Type B pancreatic cell (in vitro differentiated cells): ENCODE data around the gene ITPR2. TPM values are rescaled to one million over a fixed set of nuclear protein-coding genes. Genes with fewer than 3 reads are reported as not detected.
A peak's percentile ranks its signal among the peaks of the same experiment; 100 is the strongest.

Experiments used
- DNase-seq: peaks from one replicate; pipeline ENCODE4 v3.0.0; 2021; ENCODE audit warnings: mixed read lengths; ENCODE audit not compliant: unreplicated experiment; ENCODE audit errors: extremely low spot score
- H3K27ac Mint-ChIP-seq: 2 replicates; pipeline ENCODE4 v1.8.0; 2021; ENCODE audit warnings: mild to moderate bottlenecking, mixed read lengths
- H3K27me3 Mint-ChIP-seq: 2 replicates; pipeline ENCODE4 v1.8.0; 2021; ENCODE audit warnings: mixed read lengths
- H3K36me3 Mint-ChIP-seq: 2 replicates; pipeline ENCODE4 v1.8.0; 2021; ENCODE audit warnings: mixed read lengths
- H3K4me1 Mint-ChIP-seq: one replicate; pipeline ENCODE4 v1.8.0; 2021; ENCODE audit warnings: mixed read lengths; ENCODE audit not compliant: unreplicated experiment
- H3K4me3 Mint-ChIP-seq: 2 replicates; pipeline ENCODE4 v1.8.0; 2021; ENCODE audit warnings: mild to moderate bottlenecking, mixed read lengths
- H3K9me3 Mint-ChIP-seq: 2 replicates; pipeline ENCODE4 v1.8.0; 2021; ENCODE audit warnings: mixed read lengths
- long read RNA-seq: library from polyadenylated mRNA; unstranded; transcript quantifications from one replicate; pipeline ENCODE4 v2.0.0, GENCODE V29; 2020
- total RNA-seq: library from RNA; stranded (reverse); gene quantifications from 2 replicates; pipeline ENCODE4 v1.2.1, GENCODE V29; 2021; ENCODE audit warnings: low replicate concordance
- TF ChIP-seq, protein P1 (sequence below): fragments of 200-600 bp; sonication (generic); conservative IDR thresholded peaks from 2 replicates; pipeline ENCODE4 v1.5.0; 2021; ENCODE audit warnings: antibody characterized with exemption, mild to moderate bottlenecking

ITPR2 gene
- 33.7 and 80.6 TPM in 2 replicates for total RNA-seq
- long read RNA-seq, partial matches to known transcripts: 61 of 78 reads
- long read RNA-seq, other reads (novel, unspliced or antisense): 17 of 78 reads

DNA sequence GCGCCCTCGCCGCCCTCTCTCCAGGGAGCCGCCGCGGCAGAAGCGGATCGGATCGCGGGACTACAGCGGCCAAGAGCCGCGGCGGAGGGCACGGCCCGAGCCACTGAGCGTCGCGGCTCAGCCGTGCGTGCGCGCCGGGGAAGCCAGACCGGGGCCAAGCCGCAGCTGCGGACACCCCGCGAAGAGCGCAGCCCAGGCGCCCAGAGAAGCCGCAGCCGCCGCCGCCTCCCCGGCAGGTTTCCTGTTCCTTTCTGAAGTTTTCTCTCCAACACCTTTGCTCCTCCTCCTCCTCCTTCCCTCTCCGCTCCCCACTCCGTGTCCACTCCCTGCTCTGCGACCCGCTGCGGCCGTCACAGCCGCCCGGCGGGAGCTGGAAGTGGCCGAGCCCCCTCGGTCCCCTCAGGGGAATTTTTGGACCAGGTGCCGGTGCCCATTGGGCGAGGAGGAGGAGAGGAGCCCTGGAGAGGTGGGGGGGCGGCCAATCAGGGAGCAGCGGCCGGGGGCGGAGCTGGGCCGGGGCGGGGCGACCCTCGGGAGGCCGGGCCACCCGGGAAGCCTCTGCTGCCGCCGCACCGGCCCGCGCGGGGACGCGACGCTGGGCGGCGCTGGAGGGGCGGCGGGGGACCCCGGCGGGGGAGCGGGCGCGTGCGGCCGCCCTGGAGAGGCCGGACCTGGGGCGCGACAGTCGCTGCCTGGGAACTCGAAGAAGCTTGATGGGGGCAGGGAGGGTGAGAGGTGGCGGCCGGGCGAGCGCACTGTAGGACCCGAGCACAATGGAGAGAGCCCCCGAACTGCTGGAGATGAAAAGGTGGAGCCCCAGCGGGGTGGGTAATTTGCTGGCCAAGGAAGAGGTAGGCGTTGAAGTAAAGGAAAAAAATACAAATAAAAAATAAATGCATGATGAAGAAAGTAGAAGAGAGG lies at the start of gene ITPR2:
Gene ITPR2 (minus strand): TSS at position 373 of the 921 bp plus-strand sequence. CDS start 413 bp downstream, outside the sequence.
- peaks cover 6% of the 10 kb centered on the region for H3K27me3 Mint-ChIP-seq
- peak within 1 kb of the TSS; percentile 95 for H3K27ac Mint-ChIP-seq
- peak within 1 kb of the TSS; percentile 96 for H3K4me3 Mint-ChIP-seq
- peaks cover 4% of the 10 kb centered on the region for H3K9me3 Mint-ChIP-seq
- peak; percentile 91 for DNase-seq
- peaks cover 11% of the 10 kb centered on the region for H3K4me1 Mint-ChIP-seq
- TF ChIP-seq, protein P1, sequence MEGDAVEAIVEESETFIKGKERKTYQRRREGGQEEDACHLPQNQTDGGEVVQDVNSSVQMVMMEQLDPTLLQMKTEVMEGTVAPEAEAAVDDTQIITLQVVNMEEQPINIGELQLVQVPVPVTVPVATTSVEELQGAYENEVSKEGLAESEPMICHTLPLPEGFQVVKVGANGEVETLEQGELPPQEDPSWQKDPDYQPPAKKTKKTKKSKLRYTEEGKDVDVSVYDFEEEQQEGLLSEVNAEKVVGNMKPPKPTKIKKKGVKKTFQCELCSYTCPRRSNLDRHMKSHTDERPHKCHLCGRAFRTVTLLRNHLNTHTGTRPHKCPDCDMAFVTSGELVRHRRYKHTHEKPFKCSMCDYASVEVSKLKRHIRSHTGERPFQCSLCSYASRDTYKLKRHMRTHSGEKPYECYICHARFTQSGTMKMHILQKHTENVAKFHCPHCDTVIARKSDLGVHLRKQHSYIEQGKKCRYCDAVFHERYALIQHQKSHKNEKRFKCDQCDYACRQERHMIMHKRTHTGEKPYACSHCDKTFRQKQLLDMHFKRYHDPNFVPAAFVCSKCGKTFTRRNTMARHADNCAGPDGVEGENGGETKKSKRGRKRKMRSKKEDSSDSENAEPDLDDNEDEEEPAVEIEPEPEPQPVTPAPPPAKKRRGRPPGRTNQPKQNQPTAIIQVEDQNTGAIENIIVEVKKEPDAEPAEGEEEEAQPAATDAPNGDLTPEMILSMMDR: peak; percentile 52
- peaks cover 8% of the 10 kb centered on the region for H3K36me3 Mint-ChIP-seq

- Mint-ChIP-seq H3K27me3 (peaks cover 7% of the 10 kb centered on the region), H3K36me3 (peaks cover 8% of the 10 kb centered on the region), H3K27ac (no peak overlapping the region), H3K4me1 (peaks cover 8% of the 10 kb centered on the region), H3K9me3 (peaks cover 4% of the 10 kb centered on the region), H3K4me3 (no peak overlapping the region)
- TF ChIP-seq, protein P1: no peak
- DNase-seq: no peak
Observed at GRCh38 chr12:26880625-26881024, 47.6 kb upstream of the ITPR2 start.

DNA sequence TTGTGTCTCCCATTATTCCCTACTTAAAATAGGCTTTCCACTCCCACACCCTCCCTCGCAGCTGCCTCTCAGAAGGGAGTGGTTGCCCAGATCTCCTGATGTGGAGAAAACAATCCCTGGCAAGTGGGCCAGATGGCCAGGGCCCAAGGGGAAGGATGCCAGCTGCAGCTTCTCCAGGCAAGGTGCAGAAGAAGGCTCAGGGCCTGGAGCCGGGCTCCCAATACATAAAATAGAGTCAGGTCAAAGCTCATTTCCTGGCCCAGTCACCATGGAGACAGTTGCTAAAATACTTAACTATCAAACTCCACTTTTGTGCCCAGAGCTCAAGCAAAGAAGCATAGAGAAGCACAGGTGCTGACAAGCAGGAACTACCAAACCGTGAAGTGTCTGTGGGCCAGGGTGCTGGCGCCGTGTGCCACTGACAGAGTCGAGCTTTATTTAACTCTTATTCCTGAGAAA lies 45.7 kb upstream of the ITPR2 start:
- Mint-ChIP-seq H3K4me3 (no peak overlapping the region), H3K4me1 (peaks cover 15% of the 10 kb centered on the region), H3K9me3 (peaks cover 4% of the 10 kb centered on the region), H3K27me3 (no peaks in the 10 kb centered on the region), H3K36me3 (peaks cover 12% of the 10 kb centered on the region), H3K27ac (no peak overlapping the region)
- DNase-seq: no peak
- TF ChIP-seq, protein P1: no peak

DNA sequence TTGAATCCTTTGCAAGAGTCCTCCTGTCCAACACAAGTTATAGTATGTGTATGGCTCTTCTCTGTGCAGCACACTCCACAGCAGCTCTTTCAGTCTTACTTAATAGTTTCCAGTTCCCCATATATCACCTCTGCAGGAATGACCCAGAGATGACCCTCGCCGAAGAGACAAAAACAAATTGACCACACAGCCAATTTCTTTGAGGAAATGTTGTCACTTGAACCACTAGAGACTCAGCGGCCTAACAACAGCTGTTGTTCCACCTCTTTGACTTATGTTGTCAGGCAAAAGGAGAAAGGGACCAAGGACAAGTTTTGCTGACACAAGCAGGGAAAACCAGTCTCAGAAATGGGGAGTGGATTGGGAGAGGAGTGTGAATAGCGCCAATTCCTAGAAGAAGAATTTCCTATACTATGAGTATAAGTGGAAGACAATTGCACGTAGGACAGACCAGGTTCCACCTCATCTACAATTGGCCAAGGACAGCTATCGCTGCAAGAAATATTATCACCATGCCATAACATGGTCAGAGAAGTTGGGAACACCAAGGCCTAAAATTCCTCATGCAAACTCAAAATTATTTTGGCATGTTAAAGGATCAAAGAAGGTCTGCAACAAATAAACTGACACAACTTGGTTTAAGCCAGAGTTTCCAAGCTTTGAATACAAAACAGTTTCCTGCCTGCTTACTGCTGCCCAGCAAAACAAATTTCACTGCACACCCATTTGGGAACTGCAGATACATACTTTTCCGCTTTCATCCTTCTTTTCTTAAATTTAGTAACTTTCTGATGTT lies 41.7 kb upstream of the ITPR2 start:
- H3K4me1 Mint-ChIP-seq: peaks cover 24% of the 10 kb centered on the region
- H3K36me3 Mint-ChIP-seq: peaks cover 8% of the 10 kb centered on the region
- H3K27me3 Mint-ChIP-seq: no peaks in the 10 kb centered on the region
- TF ChIP-seq, protein P1: no peak
- H3K27ac Mint-ChIP-seq: peak overlapping the region; percentile 70
- H3K4me3 Mint-ChIP-seq: no peak overlapping the region
- H3K9me3 Mint-ChIP-seq: no peaks in the 10 kb centered on the region
- no peak for DNase-seq

DNA sequence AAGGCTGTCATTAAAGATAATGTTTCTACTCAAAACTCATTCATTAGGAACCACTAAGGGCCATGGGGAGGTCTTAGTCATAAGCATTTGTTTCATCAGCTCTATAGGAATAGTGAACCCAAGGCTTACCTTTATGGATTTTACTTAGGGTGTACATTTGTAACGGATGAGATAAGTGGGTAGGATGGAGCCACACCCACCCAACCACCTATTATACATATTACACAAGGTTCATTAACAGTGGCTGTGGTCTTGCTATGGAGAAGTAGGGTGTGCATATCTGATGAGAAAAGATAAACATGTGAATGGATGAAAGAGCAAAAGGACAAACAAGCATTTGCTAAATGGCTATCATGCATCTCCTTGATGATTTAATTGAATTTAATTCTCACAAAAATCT lies 39.6 kb upstream of the ITPR2 start:
- DNase-seq: no peak
- no peaks in the 10 kb centered on the region for H3K27me3 Mint-ChIP-seq
- peaks cover 4% of the 10 kb centered on the region for H3K36me3 Mint-ChIP-seq
- no peak overlapping the region for H3K27ac Mint-ChIP-seq
- H3K9me3 Mint-ChIP-seq: no peaks in the 10 kb centered on the region
- no peak overlapping the region for H3K4me3 Mint-ChIP-seq
- TF ChIP-seq, protein P1: no peak
- peaks cover 21% of the 10 kb centered on the region for H3K4me1 Mint-ChIP-seq
